Neural cell (in vitro differentiated cells): ENCODE results near the gene CADM1. TPM values are rescaled to one million over a fixed set of nuclear protein-coding genes. Genes with fewer than 3 reads are reported as not detected.

Source experiments
- H2AFZ ChIP-seq: fragments of 200-600, 300-800 bp; sonication (generic), shearing (Covaris generic); 2 replicates; pipeline ENCODE4 v1.6.0; 2014; ENCODE audit warnings: low read depth, mild to moderate bottlenecking, antibody characterized with exemption, low read length, moderate library complexity
- H3F3A ChIP-seq: fragments of 200-600 bp; shearing (Covaris generic); 2 replicates; pipeline ENCODE4 v1.6.1; 2016; ENCODE audit warnings: mild to moderate bottlenecking, moderate library complexity, mixed read lengths, antibody characterized with exemption, low read length; ENCODE audit not compliant: insufficient read depth, poor library complexity, severe bottlenecking
- H3K27ac ChIP-seq: fragments of 200-600, 300-800 bp; sonication (generic), shearing (Covaris generic); 2 replicates; pipeline ENCODE4 v1.5.1; 2014; ENCODE audit warnings: mild to moderate bottlenecking, low read length, moderate library complexity
- H3K27me3 ChIP-seq: fragments of 300-800, 200-600 bp; sonication (generic), shearing (Covaris generic); 2 replicates; pipeline ENCODE4 v1.6.0; 2014; ENCODE audit warnings: mild to moderate bottlenecking, low read depth, low read length, moderate library complexity; ENCODE audit not compliant: insufficient read depth
- H3K36me3 ChIP-seq: fragments of 300-800, 200-600 bp; sonication (generic), shearing (Covaris generic); 2 replicates; pipeline ENCODE4 v1.5.1; 2014; ENCODE audit warnings: mild to moderate bottlenecking, antibody characterized with exemption, low read length, moderate library complexity; ENCODE audit not compliant: insufficient read depth
- H3K4me2 ChIP-seq: fragments of 300-800, 200-600 bp; sonication (generic), shearing (Covaris generic); 2 replicates; pipeline ENCODE4 v1.6.0; 2014; ENCODE audit warnings: mild to moderate bottlenecking, low read length
- H3K4me3 ChIP-seq: fragments of 300-800, 200-600 bp; sonication (generic), shearing (Covaris generic); 2 replicates; pipeline ENCODE4 v1.5.1; 2014; ENCODE audit warnings: mild to moderate bottlenecking, low read length, moderate library complexity
- H3K79me2 ChIP-seq: fragments of 200-600 bp; shearing (Covaris generic); replicated peaks from 2 replicates; pipeline ENCODE4 v1.6.0; 2014; ENCODE audit warnings: mild to moderate bottlenecking, low read length, moderate library complexity; ENCODE audit not compliant: insufficient read depth
- H3K9ac ChIP-seq: fragments of 300-800, 200-600 bp; sonication (generic), shearing (Covaris generic); 2 replicates; pipeline ENCODE4 v1.6.1; 2016; ENCODE audit warnings: mild to moderate bottlenecking, low read length, mixed read lengths
- H3K9me2 ChIP-seq: fragments of 200-600 bp; shearing (Covaris generic); 2 replicates; pipeline ENCODE4 v1.6.1; 2016; ENCODE audit warnings: mild to moderate bottlenecking, low read length, mixed read lengths; ENCODE audit not compliant: insufficient read depth
- H3K9me3 ChIP-seq: fragments of 200-600, 300-800 bp; sonication (generic), shearing (Covaris generic); 2 replicates; pipeline ENCODE4 v1.6.1; 2016; ENCODE audit warnings: mild to moderate bottlenecking, mixed run types, low read length, moderate library complexity, mixed read lengths
- H4K20me1 ChIP-seq: fragments of 200-600 bp; shearing (Covaris generic); 2 replicates; pipeline ENCODE4 v1.6.1; 2016; ENCODE audit warnings: mild to moderate bottlenecking, mixed run types; ENCODE audit not compliant: insufficient read depth
- EP300 ChIP-seq: fragments of 450-650 bp; conservative IDR thresholded peaks from 2 replicates; pipeline ENCODE4 v1.6.1; 2014; ENCODE audit warnings: antibody characterized with exemption, mild to moderate bottlenecking, moderate library complexity; ENCODE audit not compliant: poor library complexity, severe bottlenecking
- EZH2 ChIP-seq: fragments of 200-600, 300-800 bp; shearing (Covaris generic), sonication (generic); IDR thresholded peaks from 2 replicates; pipeline ENCODE4 v1.6.1; 2014; ENCODE audit warnings: antibody characterized with exemption, low read length, borderline replicate concordance, mild to moderate bottlenecking; ENCODE audit not compliant: insufficient read depth, poor library complexity, severe bottlenecking
- MXI1 ChIP-seq: fragments of 450-650 bp; conservative IDR thresholded peaks from 2 replicates; pipeline ENCODE4 v1.6.1; 2014; ENCODE audit warnings: antibody characterized with exemption, mild to moderate bottlenecking; ENCODE audit not compliant: poor library complexity, severe bottlenecking
- POLR2AphosphoS5 ChIP-seq: IDR thresholded peaks from 2 replicates; pipeline ENCODE4 v1.6.1; 2012
- RAD21 ChIP-seq: fragments of 450-650 bp; conservative IDR thresholded peaks from 2 replicates; pipeline ENCODE4 v1.6.1; 2014; ENCODE audit warnings: antibody characterized with exemption, mild to moderate bottlenecking, moderate library complexity
- SMC3 ChIP-seq: fragments of 450-650 bp; conservative IDR thresholded peaks from 2 replicates; pipeline ENCODE4 v1.6.1; 2014; ENCODE audit warnings: antibody characterized with exemption, mild to moderate bottlenecking, moderate library complexity; ENCODE audit not compliant: poor library complexity
- TAF1 ChIP-seq: IDR thresholded peaks from 2 replicates; pipeline ENCODE4 v1.6.1; 2012; ENCODE audit warnings: low read depth
- polyA plus RNA-seq: library from polyadenylated mRNA; depleted of rRNA; stranded (reverse); fragments of >200 nt; gene quantifications from 2 replicates; pipeline ENCODE4 v1.2.3, GENCODE V29; 2014
- TF ChIP-seq, protein P1 (sequence below): fragments of 450-650 bp; IDR thresholded peaks from 2 replicates; pipeline ENCODE4 v1.5.1; 2014; ENCODE audit warnings: antibody characterized with exemption, mild to moderate bottlenecking, moderate library complexity; ENCODE audit not compliant: poor library complexity, severe bottlenecking
- TF ChIP-seq, protein P2 (sequence below): IDR thresholded peaks from 2 replicates; pipeline ENCODE4 v1.6.1; 2012; ENCODE audit warnings: borderline replicate concordance

Gene CADM1
- polyA plus RNA-seq, 1 donor from 2014 or later: 92.1 TPM

- no peak overlapping the region for H2AFZ ChIP-seq
- H4K20me1 ChIP-seq: no peaks in the 10 kb centered on the region
- no peak overlapping the region for H3K27ac ChIP-seq
- no peaks in the 10 kb centered on the region for H3K27me3 ChIP-seq
- H3F3A ChIP-seq: no peaks in the 10 kb centered on the region
- H3K9me2 ChIP-seq: no peaks in the 10 kb centered on the region
- TF ChIP-seq POLR2AphosphoS5 (no peak), RAD21 (no peak), SMC3 (no peak), EP300 (no peak), MXI1 (no peak), EZH2 (no peak), TAF1 (no peak)
- TF ChIP-seq, protein P1, sequence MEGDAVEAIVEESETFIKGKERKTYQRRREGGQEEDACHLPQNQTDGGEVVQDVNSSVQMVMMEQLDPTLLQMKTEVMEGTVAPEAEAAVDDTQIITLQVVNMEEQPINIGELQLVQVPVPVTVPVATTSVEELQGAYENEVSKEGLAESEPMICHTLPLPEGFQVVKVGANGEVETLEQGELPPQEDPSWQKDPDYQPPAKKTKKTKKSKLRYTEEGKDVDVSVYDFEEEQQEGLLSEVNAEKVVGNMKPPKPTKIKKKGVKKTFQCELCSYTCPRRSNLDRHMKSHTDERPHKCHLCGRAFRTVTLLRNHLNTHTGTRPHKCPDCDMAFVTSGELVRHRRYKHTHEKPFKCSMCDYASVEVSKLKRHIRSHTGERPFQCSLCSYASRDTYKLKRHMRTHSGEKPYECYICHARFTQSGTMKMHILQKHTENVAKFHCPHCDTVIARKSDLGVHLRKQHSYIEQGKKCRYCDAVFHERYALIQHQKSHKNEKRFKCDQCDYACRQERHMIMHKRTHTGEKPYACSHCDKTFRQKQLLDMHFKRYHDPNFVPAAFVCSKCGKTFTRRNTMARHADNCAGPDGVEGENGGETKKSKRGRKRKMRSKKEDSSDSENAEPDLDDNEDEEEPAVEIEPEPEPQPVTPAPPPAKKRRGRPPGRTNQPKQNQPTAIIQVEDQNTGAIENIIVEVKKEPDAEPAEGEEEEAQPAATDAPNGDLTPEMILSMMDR: no peak
- TF ChIP-seq, protein P2, sequence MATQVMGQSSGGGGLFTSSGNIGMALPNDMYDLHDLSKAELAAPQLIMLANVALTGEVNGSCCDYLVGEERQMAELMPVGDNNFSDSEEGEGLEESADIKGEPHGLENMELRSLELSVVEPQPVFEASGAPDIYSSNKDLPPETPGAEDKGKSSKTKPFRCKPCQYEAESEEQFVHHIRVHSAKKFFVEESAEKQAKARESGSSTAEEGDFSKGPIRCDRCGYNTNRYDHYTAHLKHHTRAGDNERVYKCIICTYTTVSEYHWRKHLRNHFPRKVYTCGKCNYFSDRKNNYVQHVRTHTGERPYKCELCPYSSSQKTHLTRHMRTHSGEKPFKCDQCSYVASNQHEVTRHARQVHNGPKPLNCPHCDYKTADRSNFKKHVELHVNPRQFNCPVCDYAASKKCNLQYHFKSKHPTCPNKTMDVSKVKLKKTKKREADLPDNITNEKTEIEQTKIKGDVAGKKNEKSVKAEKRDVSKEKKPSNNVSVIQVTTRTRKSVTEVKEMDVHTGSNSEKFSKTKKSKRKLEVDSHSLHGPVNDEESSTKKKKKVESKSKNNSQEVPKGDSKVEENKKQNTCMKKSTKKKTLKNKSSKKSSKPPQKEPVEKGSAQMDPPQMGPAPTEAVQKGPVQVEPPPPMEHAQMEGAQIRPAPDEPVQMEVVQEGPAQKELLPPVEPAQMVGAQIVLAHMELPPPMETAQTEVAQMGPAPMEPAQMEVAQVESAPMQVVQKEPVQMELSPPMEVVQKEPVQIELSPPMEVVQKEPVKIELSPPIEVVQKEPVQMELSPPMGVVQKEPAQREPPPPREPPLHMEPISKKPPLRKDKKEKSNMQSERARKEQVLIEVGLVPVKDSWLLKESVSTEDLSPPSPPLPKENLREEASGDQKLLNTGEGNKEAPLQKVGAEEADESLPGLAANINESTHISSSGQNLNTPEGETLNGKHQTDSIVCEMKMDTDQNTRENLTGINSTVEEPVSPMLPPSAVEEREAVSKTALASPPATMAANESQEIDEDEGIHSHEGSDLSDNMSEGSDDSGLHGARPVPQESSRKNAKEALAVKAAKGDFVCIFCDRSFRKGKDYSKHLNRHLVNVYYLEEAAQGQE: no peak
- no peak overlapping the region for H3K4me2 ChIP-seq
- H3K9ac ChIP-seq: no peak overlapping the region
- no peaks in the 10 kb centered on the region for H3K36me3 ChIP-seq
- no peaks in the 10 kb centered on the region for H3K9me3 ChIP-seq
- H3K4me3 ChIP-seq: no peak overlapping the region
- no peaks in the 10 kb centered on the region for H3K79me2 ChIP-seq
Observed at GRCh38 chr11:115202900-115203552, 301.2 kb downstream of the CADM1 start.

DNA sequence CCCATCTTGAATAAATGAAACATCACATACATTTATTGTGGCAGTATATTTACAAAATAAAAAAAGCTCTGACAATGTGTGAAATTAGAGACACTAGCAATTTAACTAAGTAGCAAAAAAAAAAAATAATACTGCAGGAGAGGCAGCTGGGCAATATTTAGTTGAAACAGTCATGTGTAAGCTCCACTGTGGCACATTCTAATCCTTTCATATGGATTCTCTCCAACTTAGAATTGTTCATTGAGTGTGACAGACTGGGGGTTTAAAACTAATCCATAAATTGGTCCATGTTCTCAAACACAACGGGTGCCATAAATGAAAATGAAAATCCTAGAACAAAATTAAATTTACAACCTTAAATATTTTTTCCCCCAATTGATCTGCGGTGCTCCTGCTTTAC lies 302.1 kb downstream of the CADM1 start:
- Histone ChIP-seq H3K4me3 (no peak overlapping the region), H2AFZ (no peak overlapping the region), H3K79me2 (no peaks in the 10 kb centered on the region), H3K9ac (no peak overlapping the region), H3K36me3 (no peaks in the 10 kb centered on the region), H4K20me1 (no peaks in the 10 kb centered on the region), H3K9me3 (no peaks in the 10 kb centered on the region), H3F3A (no peaks in the 10 kb centered on the region), H3K4me2 (no peak overlapping the region), H3K9me2 (no peaks in the 10 kb centered on the region), H3K27ac (no peak overlapping the region), H3K27me3 (no peaks in the 10 kb centered on the region)
- TF ChIP-seq POLR2AphosphoS5 (no peak), SMC3 (no peak), TAF1 (no peak), EP300 (no peak), MXI1 (no peak), RAD21 (no peak), EZH2 (no peak)
- TF ChIP-seq, protein P1: no peak
- TF ChIP-seq, protein P2: no peak
